PC-9 (cell line): ENCODE measurements around the gene C10orf53.

Experiments used
- CTCF ChIP-seq: fragments of 200-600 bp; sonication (generic); conservative IDR thresholded peaks from 2 replicates; pipeline ENCODE4 v1.6.1; 2017; ENCODE audit warnings: mixed run types, antibody characterized with exemption, mild to moderate bottlenecking, moderate library complexity
- EZH2 ChIP-seq: fragments of 200-600 bp; sonication (generic); IDR thresholded peaks from 2 replicates; pipeline ENCODE4 v1.8.0; 2017; ENCODE audit warnings: antibody characterized with exemption, low read depth

DNA sequence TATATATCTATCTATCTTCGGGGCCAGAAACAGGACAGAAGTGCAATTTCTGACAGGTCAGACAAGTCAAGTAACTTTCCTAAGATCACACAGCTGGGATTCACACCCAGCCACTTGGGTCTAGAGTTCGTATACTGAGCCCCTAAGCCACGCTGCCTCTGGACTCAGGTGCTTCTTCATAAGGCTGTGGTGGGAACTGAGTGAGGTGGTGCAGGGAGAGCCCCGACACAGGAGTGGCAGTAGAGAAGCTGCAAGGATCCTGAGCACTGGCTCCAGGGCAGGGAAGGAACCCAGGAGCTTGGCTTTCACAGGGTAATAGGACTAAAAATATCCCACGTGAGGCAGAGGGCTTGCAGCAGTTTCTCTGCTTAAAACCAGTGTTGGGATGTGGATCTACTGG is 33.8 kb downstream of the C10orf53 start:
- TF ChIP-seq CTCF (no peak), EZH2 (no peak)
